IMR-90 (cell line): ENCODE results near the gene CCDC102A. TPM values are rescaled to one million over a fixed set of nuclear protein-coding genes. Genes with fewer than 3 reads are reported as not detected.

Source experiments
- ATAC-seq: fragments of 200-7000 bp; cut with Tn5 transposase; 2 replicates; pipeline ENCODE4 v1.9.1; 2020; ENCODE audit warnings: low read depth, mild to moderate bottlenecking, moderate library complexity
- BruUV-seq: library from RNA; stranded (reverse); fragments of 400-500 nt; replicated peaks from 2 replicates; lab custom pipeline; 2021; lab: Mats Ljungman, UMichigan
- CTCF ChIA-PET: fragments of 300-600 bp; formaldehyde crosslinking; extraction: SDS; loops from one replicate; lab custom pipeline; 2021; ENCODE audit warnings: antibody characterized with exemption; lab: Yijun Ruan, JAX
- POLR2A ChIA-PET: fragments of 300-600 bp; sonication (Branson Sonifier 250); formaldehyde crosslinking; loops from one replicate; lab custom pipeline; 2022; ENCODE audit warnings: antibody characterized with exemption; ENCODE audit not compliant: unreplicated experiment; lab: Charles Lee
- DNase-seq: peaks from one replicate; pipeline ENCODE4 v3.0.0; 2013
- H2AFZ ChIP-seq: replicated peaks from 2 replicates; pipeline ENCODE3; 2013; ENCODE audit warnings: low read length, mild to moderate bottlenecking; ENCODE audit not compliant: poor library complexity
- H2AK5ac ChIP-seq: 2 replicates; pipeline ENCODE4 v1.6.1; 2013; ENCODE audit warnings: low read depth, low read length, inconsistent platforms
- H2AK9ac ChIP-seq: replicated peaks from 2 replicates; pipeline ENCODE3; 2013; ENCODE audit warnings: mild to moderate bottlenecking, low read depth, low read length, moderate library complexity; ENCODE audit not compliant: poor library complexity
- H2BK120ac ChIP-seq: 2 replicates; pipeline ENCODE4 v1.6.1; 2013; ENCODE audit warnings: low read depth, low read length, inconsistent platforms
- H2BK15ac ChIP-seq: 3 replicates; pipeline ENCODE4 v1.6.1; 2013; ENCODE audit warnings: low read depth, low read length, inconsistent platforms
- H2BK20ac ChIP-seq: 2 replicates; pipeline ENCODE4 v1.6.1; 2013; ENCODE audit warnings: low read depth, mild to moderate bottlenecking, inconsistent platforms, low read length, moderate library complexity
- H2BK5ac ChIP-seq: 2 replicates; pipeline ENCODE4 v1.6.1; 2013; ENCODE audit warnings: mild to moderate bottlenecking, low read depth, low read length, inconsistent platforms; ENCODE audit not compliant: poor library complexity, severe bottlenecking
- H3K14ac ChIP-seq: replicated peaks from 2 replicates; pipeline ENCODE4 v1.6.1; 2013; ENCODE audit warnings: low read depth, low read length, inconsistent platforms
- H3K18ac ChIP-seq: 2 replicates; pipeline ENCODE4 v1.6.1; 2013; ENCODE audit warnings: low read depth, low read length, control low read depth
- H3K23ac ChIP-seq: 2 replicates; pipeline ENCODE4 v1.6.1; 2013; ENCODE audit warnings: low read depth, low read length, inconsistent platforms
- H3K27ac ChIP-seq: 2 replicates; pipeline ENCODE4 v1.5.1; 2013; ENCODE audit warnings: mild to moderate bottlenecking, control low read depth, low read length; ENCODE audit not compliant: insufficient read depth
- H3K27me3 ChIP-seq: 2 replicates; pipeline ENCODE4 v1.6.1; 2013; ENCODE audit warnings: low read length; ENCODE audit not compliant: control insufficient read depth, insufficient read depth
- H3K36me3 ChIP-seq: 2 replicates; pipeline ENCODE4 v1.6.1; 2013; ENCODE audit warnings: low read length, mixed read lengths; ENCODE audit not compliant: control insufficient read depth, insufficient read depth
- H3K4ac ChIP-seq: 2 replicates; pipeline ENCODE4 v1.6.1; 2013; ENCODE audit warnings: low read depth, low read length, inconsistent platforms
- H3K4me1 ChIP-seq: 2 replicates; pipeline ENCODE4 v1.6.1; 2013; ENCODE audit warnings: low read length, mixed read lengths; ENCODE audit not compliant: control insufficient read depth, insufficient read depth
- H3K4me2 ChIP-seq: 2 replicates; pipeline ENCODE4 v1.6.1; 2013; ENCODE audit warnings: low read depth, mild to moderate bottlenecking, control low read depth, low read length, moderate library complexity
- H3K4me3 ChIP-seq: 2 replicates; pipeline ENCODE4 v1.5.1; 2013; ENCODE audit warnings: low read depth, mild to moderate bottlenecking, control low read depth, low read length, moderate library complexity; ENCODE audit not compliant: insufficient read depth
- H3K56ac ChIP-seq: 2 replicates; pipeline ENCODE4 v1.6.1; 2013; ENCODE audit warnings: low read length, inconsistent platforms; ENCODE audit not compliant: insufficient read depth; ENCODE audit errors: extremely low read depth
- H3K79me1 ChIP-seq, 2 experiments: 2 replicates each; pipeline ENCODE4 v1.6.1; 2013; ENCODE audit warnings: low read length in 2 of 2, inconsistent platforms in 1 of 2, low read depth in 1 of 2
- H3K9ac ChIP-seq: 2 replicates; pipeline ENCODE4 v1.6.1; 2013; ENCODE audit warnings: low read depth, low read length, control low read depth
- H3K9me1 ChIP-seq: 2 replicates; pipeline ENCODE4 v1.6.1; 2013; ENCODE audit warnings: low read length, inconsistent platforms; ENCODE audit not compliant: insufficient read depth
- H3K9me3 ChIP-seq: 2 replicates; pipeline ENCODE4 v1.6.1; 2013; ENCODE audit warnings: low read length; ENCODE audit not compliant: control insufficient read depth, insufficient read depth
- H4K20me1 ChIP-seq: 2 replicates; pipeline ENCODE4 v1.6.1; 2013; ENCODE audit warnings: low read length, inconsistent platforms; ENCODE audit not compliant: insufficient read depth
- H4K5ac ChIP-seq: 2 replicates; pipeline ENCODE4 v1.6.1; 2013; ENCODE audit warnings: mild to moderate bottlenecking, low read depth, low read length, control low read depth
- H4K8ac ChIP-seq, 2 experiments: 2 replicates each; pipeline ENCODE4 v1.6.1; 2013; ENCODE audit warnings: low read depth in 2 of 2, low read length in 2 of 2, control low read depth in 1 of 2, inconsistent platforms in 1 of 2
- H4K91ac ChIP-seq: 2 replicates; pipeline ENCODE4 v1.6.1; 2013; ENCODE audit warnings: low read depth, low read length, inconsistent platforms; ENCODE audit not compliant: insufficient read depth
- CTCF ChIP-seq: conservative IDR thresholded peaks from 2 replicates; pipeline ENCODE4 v1.5.1; 2012; ENCODE audit warnings: mild to moderate bottlenecking, low read depth, low read length, improper control_type of control experiment
- MAZ ChIP-seq: IDR thresholded peaks from 2 replicates; pipeline ENCODE4 v1.6.1; 2012; ENCODE audit warnings: low read depth, mild to moderate bottlenecking, low read length, improper control_type of control experiment, moderate library complexity, borderline replicate concordance
- RAD21 ChIP-seq: IDR thresholded peaks from 2 replicates; pipeline ENCODE4 v1.6.1; 2012; ENCODE audit warnings: low read length, improper control_type of control experiment
- WGBS, 2 experiments: methylation state at CpG; one replicate each; pipeline versions ENCODE4 v1.1.5 to v1.1.7; 2013; ENCODE audit warnings: missing lambda C conversion rate in 2 of 2; ENCODE audit not compliant: insufficient read length in 1 of 2; ENCODE audit errors: extremely low coverage in 2 of 2; 5-methylcytosine and 5-hydroxymethylcytosine counted together
- dilution Hi-C: fragments of 300-500 bp; cut with HindIII; formaldehyde crosslinking; loops from one replicate; pipeline ENCODE4 v1.14.3; 2018; ENCODE audit warnings: low sequenced_read_pairs; ENCODE audit not compliant: unreplicated experiment
- in situ Hi-C: fragments of 300-500 bp; cut with MboI; formaldehyde crosslinking; loops from 3 replicates; pipeline ENCODE4 v1.14.3; 2019; ENCODE audit warnings: low sequenced_read_pairs, inconsistent platforms, mixed read lengths
- intact Hi-C: fragments of 100-400 bp; cut with micrococcal nuclease; formaldehyde crosslinking; loops from 2 replicates; pipeline ENCODE4 v1.10.0; 2022
- polyA plus RNA-seq, 3 experiments: library from polyadenylated mRNA; depleted of rRNA; stranded (reverse); fragments of >200 nt; gene quantifications; 2 replicates each; pipeline ENCODE4 v1.2.3, GENCODE V29; 2012; ENCODE audit warnings: low replicate concordance in 1 of 3
- total RNA-seq: library from RNA; depleted of rRNA; stranded (reverse); fragments of >200 nt; gene quantifications from 2 replicates; pipeline ENCODE4 v1.2.3, GENCODE V29; 2012

Gene CCDC102A
- total and polyA plus RNA-seq, 2 of the 4 experiments (the other 2 are of a cell fraction): 5.4 to 8.5 TPM

- Histone ChIP-seq H3K23ac (no peak overlapping the region), H3K9me3 (no peaks in the 10 kb centered on the region), H2AK9ac (no peak overlapping the region), H3K36me3 (no peaks in the 10 kb centered on the region), H3K56ac (no peak overlapping the region), H3K4me2 (no peak overlapping the region), H3K18ac (no peak overlapping the region), H3K79me1 (no peaks in the 10 kb centered on the region), H3K9ac (no peak overlapping the region), H4K91ac (no peak overlapping the region), H2BK120ac (no peak overlapping the region), H2AFZ (no peak overlapping the region), H4K20me1 (no peaks in the 10 kb centered on the region), H3K4me3 (no peak overlapping the region), H2BK20ac (no peak overlapping the region), H4K5ac (no peak overlapping the region), H3K14ac (no peak overlapping the region), H3K4me1 (peaks cover 3% of the 10 kb centered on the region; the same call in 1 of the 2 replicates), H2BK15ac (no peak overlapping the region), H3K27me3 (peaks cover 24% of the 10 kb centered on the region), H3K4ac (no peak overlapping the region), H4K8ac (no peak overlapping the region), H2BK5ac (no peak overlapping the region), H3K9me1 (no peaks in the 10 kb centered on the region), H2AK5ac (no peak overlapping the region), H3K27ac (no peak overlapping the region)
- in situ Hi-C loops: loop anchor here (10.0 kb wide), 1 partner anchor 437 kb away; the partner anchor contains the start of genes USB1 and ZNF319
- CTCF ChIA-PET: no interaction called here
- intact Hi-C loops: no loop called here
- POLR2A ChIA-PET: no interaction called here
- no peak for TF ChIP-seq RAD21
- no peak for TF ChIP-seq MAZ
- TF ChIP-seq CTCF: no peak
- 92 to 100% methylated on average over 1 to 5 of the region's 5 CpGs for WGBS, 2 experiments
- no TSS peak for BruUV-seq
- dilution Hi-C loops: no loop called here
- no peak for ATAC-seq
- no peak for DNase-seq
Observed at GRCh38 chr16:57568173-57568678, 31.9 kb upstream of the CCDC102A start.
